ENCODE results near the gene SSC4D.

Gene SSC4D

GRCh38 chr7:76343294-76343930 is 66.1 kb downstream of the SSC4D start:
- no peaks in the 10 kb centered on the region for H3K9me3 Mint-ChIP-seq
- peaks cover 58% of the 10 kb centered on the region for H3K36me3 Mint-ChIP-seq
- H3K4me1 Mint-ChIP-seq = peaks cover 40% of the 10 kb centered on the region
- no peak overlapping the region for H3K27ac Mint-ChIP-seq
- CTCF ChIA-PET = no interaction called here
- no peaks in the 10 kb centered on the region for H3K27me3 Mint-ChIP-seq
- no peak overlapping the region for H3K4me3 Mint-ChIP-seq
- DNase-seq = no peak

DNA sequence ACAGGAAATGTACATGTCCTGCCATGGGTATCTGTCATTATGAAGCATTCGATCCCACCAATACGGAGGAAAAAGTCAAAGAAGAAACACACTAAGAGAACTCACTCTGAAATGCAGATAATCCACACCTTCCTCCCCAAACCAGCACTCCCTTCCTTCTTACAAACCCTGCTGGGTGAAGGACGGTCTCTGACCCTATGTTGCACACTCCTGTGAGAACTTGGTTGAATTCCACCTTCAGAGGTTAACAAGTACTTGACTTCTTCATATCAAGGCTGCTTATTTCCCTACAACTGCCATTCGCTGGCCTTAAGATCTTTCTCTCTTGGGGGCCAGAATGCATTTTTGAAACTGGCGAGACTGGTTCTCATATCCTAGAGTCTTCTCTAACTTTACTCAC is 67.3 kb downstream of the SSC4D start:
- no peaks in the 10 kb centered on the region for H3K27me3 Mint-ChIP-seq
- H3K36me3 Mint-ChIP-seq = peaks cover 58% of the 10 kb centered on the region
- peak overlapping the region; percentile 1 for H3K27ac Mint-ChIP-seq
- no peak for DNase-seq
- H3K4me3 Mint-ChIP-seq = no peak overlapping the region
- CTCF ChIA-PET = no interaction called here
- peaks cover 37% of the 10 kb centered on the region for H3K4me1 Mint-ChIP-seq
- no peaks in the 10 kb centered on the region for H3K9me3 Mint-ChIP-seq

- no peaks in the 10 kb centered on the region for H3K9me3 Mint-ChIP-seq
- DNase-seq = no peak
- no peaks in the 10 kb centered on the region for H3K27me3 Mint-ChIP-seq
- peaks cover 22% of the 10 kb centered on the region for H3K4me1 Mint-ChIP-seq
- H3K27ac Mint-ChIP-seq = no peak overlapping the region
- peaks cover 46% of the 10 kb centered on the region for H3K36me3 Mint-ChIP-seq
- no peak overlapping the region for H3K4me3 Mint-ChIP-seq
- CTCF ChIA-PET = no interaction called here
Measured at GRCh38 chr7:76340617-76341131, 68.8 kb downstream of the SSC4D start.

Measured in activated naive CD4-positive, alpha-beta T cell treated with anti-CD3 and anti-CD28 coated beads, Interleukin-2, amount 10 ng/mL, durations not matched to agents 7 days and 5 days (primary cell).